Testis (tissue), 2 donors: ENCODE results near the gene PHTF1.

ENCODE experiments used
- CTCF ChIP-seq, 3 experiments: fragments of 450-650 bp in 2 of 3; fragments of 200-600 bp in 1 of 3; sonication (generic) in 1 of 3; IDR thresholded peaks; one replicate each; pipeline ENCODE4 v1.5.1; 2016 to 2019; ENCODE audit warnings: antibody characterized with exemption in 3 of 3, mild to moderate bottlenecking in 2 of 3, moderate library complexity in 1 of 3
- POLR2A ChIP-seq: fragments of 450-650 bp; IDR thresholded peaks from one replicate; pipeline ENCODE4 v1.6.1; 2017; ENCODE audit warnings: antibody characterized with exemption, mild to moderate bottlenecking, moderate library complexity

- TF ChIP-seq CTCF (IDR thresholded peaks at IDR 0.05), result no peak
- TF ChIP-seq POLR2A, result no peak
Measured at GRCh38 chr1:113657126-113657525, 102.2 kb downstream of the PHTF1 start.
